ENCODE results near the gene DCLK1. TPM values are rescaled to one million over a fixed set of nuclear protein-coding genes. Genes with fewer than 3 reads are reported as not detected.

Gene DCLK1
- total and polyA plus RNA-seq, 10 of the 15 experiments (the other 5 are each of a cell fraction or from before 2014, with no cell fraction given), result not detected

GRCh38 chr13:35964863-35965180 is 166.4 kb downstream of the DCLK1 start:
- no peaks in the 10 kb centered on the region for H4K20me1 ChIP-seq (ENCODE audit: control insufficient read depth, insufficient read depth)
- H3K4me3 ChIP-seq, result no peak overlapping the region
- ChIA-PET SMC1A (ENCODE audit: uncharacterized antibody, unreplicated experiment) (no interaction called here), CTCF (interaction anchor here (0.7 kb wide), 1 partner anchor 276 kb away, joined by 4 read pairs; no protein-coding TSS in a partner anchor), RAD21 (ENCODE audit: unreplicated experiment) (no interaction called here), POLR2A (no interaction called here)
- no peaks in the 10 kb centered on the region for H3K27me3 ChIP-seq (replicated peaks in 1 of 2; ENCODE audit: control insufficient read depth in 2 of 2, insufficient read depth in 2 of 2, low read length in 1 of 2)
- ATAC-seq (no peak), DNase-seq (ENCODE audit: low read depth, low spot score) (no peak), FAIRE-seq (no peak)
- no peaks in the 10 kb centered on the region for H3K4me1 ChIP-seq (ENCODE audit: control insufficient read depth, insufficient read depth, low read length)
- H3K79me2 ChIP-seq (ENCODE audit: control insufficient read depth, insufficient read depth, low read length), result no peaks in the 10 kb centered on the region
- no peak overlapping the region for H2AFZ ChIP-seq (ENCODE audit: control insufficient read depth, low read depth, low read length)
- H3K9ac ChIP-seq (ENCODE audit: control insufficient read depth, insufficient read depth, low read length), result no peak overlapping the region
- in situ Hi-C loops (cut with MboI) (no loop called here), intact Hi-C loops (cut with micrococcal nuclease; ENCODE audit: unreplicated experiment) (no loop called here)
- BruUV-seq (replicated peaks), result no TSS peak
- 32% methylated on average over 4 of the region's 4 CpGs for WGBS (ENCODE audit: insufficient coverage, insufficient replicate concordance, low lambda C conversion rate, missing lambda C conversion rate)
- TF ChIP-seq ASH2L (IDR thresholded peaks at IDR 0.05; ENCODE audit: borderline replicate concordance, low read depth) (no peak), ZBTB4 (CRISPR knock-in tag; IDR thresholded peaks at IDR 0.05) (no peak)
- H3K4me2 ChIP-seq (ENCODE audit: control insufficient read depth, insufficient read depth), result no peak overlapping the region
- no peak overlapping the region for H3K27ac ChIP-seq (ENCODE audit: control insufficient read depth, insufficient read depth)
- H3K36me3 ChIP-seq (ENCODE audit: control insufficient read depth in 2 of 2, insufficient read depth in 2 of 2, low read length in 1 of 2), result no peaks in the 10 kb centered on the region
- H3K9me3 ChIP-seq (replicated peaks; ENCODE audit: control insufficient read depth, insufficient read depth, low read length), result no peaks in the 10 kb centered on the region

- in situ Hi-C loops (cut with MboI), result no loop called here
- no peak for ATAC-seq
- CTCF ChIA-PET, result interaction anchor here (0.7 kb wide), 1 partner anchor 275 kb away, joined by 4 read pairs; no protein-coding TSS in a partner anchor
- TF ChIP-seq, protein P1, sequence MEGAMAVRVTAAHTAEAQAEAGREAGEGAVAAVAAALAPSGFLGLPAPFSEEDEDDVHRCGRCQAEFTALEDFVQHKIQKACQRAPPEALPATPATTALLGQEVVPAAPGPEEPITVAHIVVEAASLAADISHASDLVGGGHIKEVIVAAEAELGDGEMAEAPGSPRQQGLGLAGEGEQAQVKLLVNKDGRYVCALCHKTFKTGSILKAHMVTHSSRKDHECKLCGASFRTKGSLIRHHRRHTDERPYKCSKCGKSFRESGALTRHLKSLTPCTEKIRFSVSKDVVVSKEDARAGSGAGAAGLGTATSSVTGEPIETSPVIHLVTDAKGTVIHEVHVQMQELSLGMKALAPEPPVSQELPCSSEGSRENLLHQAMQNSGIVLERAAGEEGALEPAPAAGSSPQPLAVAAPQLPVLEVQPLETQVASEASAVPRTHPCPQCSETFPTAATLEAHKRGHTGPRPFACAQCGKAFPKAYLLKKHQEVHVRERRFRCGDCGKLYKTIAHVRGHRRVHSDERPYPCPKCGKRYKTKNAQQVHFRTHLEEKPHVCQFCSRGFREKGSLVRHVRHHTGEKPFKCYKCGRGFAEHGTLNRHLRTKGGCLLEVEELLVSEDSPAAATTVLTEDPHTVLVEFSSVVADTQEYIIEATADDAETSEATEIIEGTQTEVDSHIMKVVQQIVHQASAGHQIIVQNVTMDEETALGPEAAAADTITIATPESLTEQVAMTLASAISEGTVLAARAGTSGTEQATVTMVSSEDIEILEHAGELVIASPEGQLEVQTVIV (IDR thresholded peaks at IDR 0.05; ENCODE audit: borderline replicate concordance, partially characterized antibody), result no peak
- TF ChIP-seq PML (IDR thresholded peaks at IDR 0.05; ENCODE audit: low read length) (no peak), MTA3 (IDR thresholded peaks at IDR 0.05; ENCODE audit: borderline replicate concordance, low read length) (no peak), ZBTB4 (CRISPR knock-in tag; IDR thresholded peaks at IDR 0.05) (no peak), NFXL1 (IDR thresholded peaks at IDR 0.05; ENCODE audit: borderline replicate concordance) (no peak), IRF4 (IDR thresholded peaks at IDR 0.05; ENCODE audit: low read depth, low read length) (no peak)
These were observed 166.9 kb downstream of the DCLK1 start for GRCh38 chr13:35964011-35964862.

More at GRCh38 chr13:35964011-35964862, 166.9 kb downstream of the DCLK1 start:
- Histone ChIP-seq H3K4me1 (ENCODE audit: control insufficient read depth, insufficient read depth, low read length) (no peaks in the 10 kb centered on the region), H3K27me3 (replicated peaks in 1 of 2; ENCODE audit: control insufficient read depth in 2 of 2, insufficient read depth in 2 of 2, low read length in 1 of 2) (no peaks in the 10 kb centered on the region), H3K36me3 (ENCODE audit: control insufficient read depth in 2 of 2, insufficient read depth in 2 of 2, low read length in 1 of 2) (no peaks in the 10 kb centered on the region), H3K4me2 (ENCODE audit: control insufficient read depth, insufficient read depth) (no peak overlapping the region), H4K20me1 (ENCODE audit: control insufficient read depth, insufficient read depth) (no peaks in the 10 kb centered on the region), H2AFZ (ENCODE audit: control insufficient read depth, low read depth, low read length) (no peak overlapping the region), H3K4me3 (no peak overlapping the region), H3K27ac (ENCODE audit: control insufficient read depth, insufficient read depth) (no peak overlapping the region), H3K9me3 (replicated peaks; ENCODE audit: control insufficient read depth, insufficient read depth, low read length) (no peaks in the 10 kb centered on the region), H3K79me2 (ENCODE audit: control insufficient read depth, insufficient read depth, low read length) (no peaks in the 10 kb centered on the region), H3K9ac (ENCODE audit: control insufficient read depth, insufficient read depth, low read length) (no peak overlapping the region)
- POLR2A ChIA-PET, result no interaction called here
- RAD21 ChIA-PET (ENCODE audit: unreplicated experiment), result no interaction called here
- WGBS (ENCODE audit: insufficient coverage, insufficient replicate concordance, low lambda C conversion rate, missing lambda C conversion rate), result 55% methylated on average over 6 of the region's 6 CpGs
- no TSS peak for BruUV-seq (replicated peaks)
- intact Hi-C loops (cut with micrococcal nuclease; ENCODE audit: unreplicated experiment), result no loop called here
- no peak for FAIRE-seq
- SMC1A ChIA-PET (ENCODE audit: uncharacterized antibody, unreplicated experiment), result no interaction called here
- DNase-seq (ENCODE audit: low read depth, low spot score), result no peak
